Endothelial cell of umbilical vein (primary cell): ENCODE data around the gene OR52B2. TPM values are rescaled to one million over a fixed set of nuclear protein-coding genes. Genes with fewer than 3 reads are reported as not detected.

Source experiments
- BruUV-seq: library from RNA; stranded (reverse); fragments of 400-500 nt; replicated peaks from 2 replicates; lab custom pipeline; 2021; lab: Mats Ljungman, UMichigan
- CTCF ChIA-PET: fragments of 300-600, 350-600 bp; sonication (Branson Sonifier 250); formaldehyde crosslinking; loops from one replicate; lab custom pipeline; 2021; ENCODE audit warnings: antibody characterized with exemption, inconsistent platforms; lab: Charles Lee
- POLR2A ChIA-PET: fragments of 300-600, 350-600 bp; sonication (Branson Sonifier 250); formaldehyde crosslinking; loops from one replicate; lab custom pipeline; 2021; ENCODE audit warnings: antibody characterized with exemption, inconsistent platforms; lab: Charles Lee
- DNase-seq: peaks from one replicate; pipeline ENCODE4 v3.0.0-alpha.2; 2011; ENCODE audit warnings: low read depth, low spot score
- FAIRE-seq: peaks from 2 replicates; lab custom pipeline; 2011; peaks lifted over from hg19 to GRCh38; lab: Jason Lieb, UNC
- H2AFZ ChIP-seq: 2 replicates; pipeline ENCODE4 v1.6.0; 2012; ENCODE audit warnings: low read depth, low read length, control low read depth, inconsistent platforms
- H3K27ac ChIP-seq: 2 replicates; pipeline ENCODE4 v1.5.1; 2011; ENCODE audit warnings: low read depth, mild to moderate bottlenecking, control low read depth, low read length, moderate library complexity; ENCODE audit not compliant: insufficient read depth
- H3K27me3 ChIP-seq, 2 experiments: 2 replicates each; pipeline versions ENCODE4 v1.6.0 to v1.6.1; 2011; ENCODE audit warnings: low read length in 2 of 2, mixed read lengths in 1 of 2; ENCODE audit not compliant: control insufficient read depth in 2 of 2, insufficient read depth in 2 of 2
- H3K36me3 ChIP-seq, 2 experiments: 2 replicates in 1 of 2; 3 replicates in 1 of 2; pipeline ENCODE4 v1.5.1; 2011; ENCODE audit warnings: low read length in 2 of 2, mild to moderate bottlenecking in 1 of 2, moderate library complexity in 1 of 2; ENCODE audit not compliant: control insufficient read depth in 2 of 2, insufficient read depth in 2 of 2; ENCODE audit errors: extremely low read depth in 1 of 2
- H3K4me1 ChIP-seq: 3 replicates; pipeline ENCODE4 v1.5.1; 2011; ENCODE audit warnings: mild to moderate bottlenecking, low read length; ENCODE audit not compliant: control insufficient read depth, insufficient read depth; ENCODE audit errors: extremely low read depth
- H3K4me2 ChIP-seq: 2 replicates; pipeline ENCODE4 v1.6.1; 2011; ENCODE audit warnings: low read length, control low read depth, mixed read lengths; ENCODE audit not compliant: insufficient read depth
- H3K4me3 ChIP-seq, 3 experiments: fragments of 200-600 bp in 1 of 3; sonication (generic), shearing (Covaris generic) in 1 of 3; replicated peaks in 1 of 3; 2 replicates each; pipeline ENCODE4 v1.5.1; 2011 to 2016; ENCODE audit warnings: control low read depth in 3 of 3, low read length in 3 of 3, mild to moderate bottlenecking in 2 of 3, inconsistent platforms in 1 of 3, low read depth in 1 of 3, moderate library complexity in 1 of 3; ENCODE audit not compliant: insufficient read depth in 1 of 3
- H3K79me2 ChIP-seq: 2 replicates; pipeline ENCODE4 v1.6.0; 2012; ENCODE audit warnings: low read length, inconsistent platforms; ENCODE audit not compliant: control insufficient read depth, insufficient read depth
- H3K9ac ChIP-seq: replicated peaks from 2 replicates; pipeline ENCODE3; 2011; ENCODE audit warnings: low read length, control low read depth; ENCODE audit not compliant: insufficient read depth; ENCODE audit errors: extremely low read depth
- H3K9me1 ChIP-seq: replicated peaks from 3 replicates; pipeline ENCODE4 v1.6.0; 2011; ENCODE audit warnings: mild to moderate bottlenecking, low read length; ENCODE audit not compliant: control insufficient read depth, insufficient read depth; ENCODE audit errors: extremely low read depth
- H3K9me3 ChIP-seq: replicated peaks from 2 replicates; pipeline ENCODE4 v1.5.1; 2012; ENCODE audit warnings: low read length, inconsistent platforms; ENCODE audit not compliant: control insufficient read depth, insufficient read depth
- H4K20me1 ChIP-seq: replicated peaks from 2 replicates; pipeline ENCODE3; 2011; ENCODE audit warnings: mild to moderate bottlenecking, low read length; ENCODE audit not compliant: control insufficient read depth, insufficient read depth; ENCODE audit errors: extremely low read depth
- EZH2 ChIP-seq: IDR thresholded peaks from 2 replicates; pipeline ENCODE4 v1.6.1; 2012; ENCODE audit warnings: borderline replicate concordance, low read depth, mild to moderate bottlenecking, moderate library complexity, low read length, inconsistent platforms; ENCODE audit not compliant: severe bottlenecking
- FOS ChIP-seq: IDR thresholded peaks from 2 replicates; pipeline ENCODE4 v1.6.1; 2011; ENCODE audit warnings: mild to moderate bottlenecking, low read length, moderate library complexity, borderline replicate concordance; ENCODE audit not compliant: insufficient read depth
- GATA2 ChIP-seq: IDR thresholded peaks from 2 replicates; pipeline ENCODE4 v1.7.0; 2011; ENCODE audit warnings: low read depth, mild to moderate bottlenecking, moderate library complexity, mixed read lengths, low read length; ENCODE audit not compliant: insufficient read length, insufficient read depth
- JUN ChIP-seq: IDR thresholded peaks from 2 replicates; pipeline ENCODE4 v1.6.1; 2011; ENCODE audit warnings: borderline replicate concordance, low read depth; ENCODE audit not compliant: insufficient read length, insufficient read depth
- MYC ChIP-seq: IDR thresholded peaks from one replicate; pipeline ENCODE4 v1.6.1; 2011; ENCODE audit warnings: mild to moderate bottlenecking, low read depth, low read length
- POLR2A ChIP-seq: IDR thresholded peaks from 2 replicates; pipeline ENCODE4 v1.6.1; 2012; ENCODE audit warnings: low read depth, mild to moderate bottlenecking, control low read depth, low read length
- POLR2AphosphoS5 ChIP-seq: IDR thresholded peaks from 2 replicates; pipeline ENCODE4 v1.6.1; 2012; ENCODE audit warnings: low read depth, mild to moderate bottlenecking, control low read depth, low read length, moderate library complexity; ENCODE audit not compliant: insufficient read depth
- dilution Hi-C: fragments of 300-500 bp; cut with MboI; formaldehyde crosslinking; loops from one replicate; pipeline ENCODE4 v1.15.0; 2019; ENCODE audit warnings: low sequenced_read_pairs; ENCODE audit not compliant: extremely low pct_ligation_motif_present
- intact Hi-C: fragments of 100-400 bp; cut with micrococcal nuclease; formaldehyde crosslinking; loops from one replicate; pipeline ENCODE4 v1.10.0; 2022
- polyA plus RNA-seq, 4 experiments: library from polyadenylated mRNA; depleted of rRNA in 3 of 4; stranded (reverse) in 3 of 4; unstranded in 1 of 4; fragments of >200 nt; gene quantifications; 2 replicates each; pipeline versions ENCODE4 v1.2.1 to v1.2.3, GENCODE V29; 2011 to 2012; ENCODE audit warnings: missing spikeins in 1 of 4
- total RNA-seq: library from RNA; stranded (reverse); gene quantifications from 2 replicates; pipeline ENCODE4 v1.2.3, GENCODE V29; 2021
- TF ChIP-seq, protein P1 (sequence below), 2 donors: IDR thresholded peaks; 1 replicate in 1 of 2; 2 replicates in 1 of 2; pipeline ENCODE4 v1.5.1; 2011; ENCODE audit warnings: low read length in 2 of 2, mild to moderate bottlenecking in 2 of 2, moderate library complexity in 2 of 2, control low read depth in 1 of 2, inconsistent platforms in 1 of 2, low read depth in 1 of 2; ENCODE audit not compliant: insufficient read depth in 1 of 2; ENCODE audit errors: extremely low read depth in 1 of 2
- TF ChIP-seq, protein P2 (sequence below): IDR thresholded peaks from 2 replicates; pipeline ENCODE4 v1.6.1; 2011; ENCODE audit not compliant: insufficient read depth, insufficient read length

The OR52B2 gene
- total and polyA plus RNA-seq, 2 donors (not counting 3 experiments of a cell fraction or from before 2014, with no cell fraction given), result not detected

DNA sequence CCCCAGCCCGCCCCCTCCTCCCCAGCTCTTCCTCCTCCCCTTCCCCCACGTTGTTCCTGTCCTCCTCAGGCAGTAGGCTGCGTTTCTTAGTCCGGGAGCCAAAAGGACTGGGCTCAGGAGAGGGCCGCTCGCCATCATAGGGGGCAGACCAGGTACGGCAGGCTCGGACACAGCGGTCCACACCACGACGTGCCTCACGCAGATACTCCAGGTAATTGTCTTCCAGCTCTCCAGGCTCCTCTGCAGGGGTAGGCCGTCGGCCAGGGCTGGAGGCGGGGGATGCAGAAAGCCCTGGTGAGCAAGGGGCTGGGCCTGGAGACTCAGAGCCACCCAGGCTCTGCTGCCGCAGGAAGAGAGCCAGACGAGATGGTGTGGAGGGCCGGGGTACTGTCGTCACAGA lies 47.6 kb upstream of the OR52B2 start:
- POLR2A ChIA-PET, result no interaction called here

More for the DNA sequence above, 47.6 kb upstream of the OR52B2 start:
- FAIRE-seq (no peak), DNase-seq (no peak)
- Histone ChIP-seq H3K4me2 (no peak overlapping the region), H3K9ac (no peak overlapping the region), H3K4me3 (no peak overlapping the region), H4K20me1 (no peaks in the 10 kb centered on the region), H3K27ac (no peak overlapping the region), H3K36me3 (peaks cover 0 to 22% of the 10 kb centered on the region in 2 experiments), H3K27me3 (no peaks in the 10 kb centered on the region), H3K4me1 (peaks cover 11% of the 10 kb centered on the region), H3K9me3 (no peaks in the 10 kb centered on the region), H3K9me1 (no peaks in the 10 kb centered on the region), H3K79me2 (no peaks in the 10 kb centered on the region), H2AFZ (no peak overlapping the region)
- CTCF ChIA-PET, result no interaction called here
- dilution Hi-C loops, result no loop called here
- intact Hi-C loops, result no loop called here
- TF ChIP-seq JUN (no peak), EZH2 (no peak), FOS (no peak), GATA2 (no peak), MYC (no peak), POLR2A (no peak), POLR2AphosphoS5 (no peak)
- TF ChIP-seq, protein P1, sequence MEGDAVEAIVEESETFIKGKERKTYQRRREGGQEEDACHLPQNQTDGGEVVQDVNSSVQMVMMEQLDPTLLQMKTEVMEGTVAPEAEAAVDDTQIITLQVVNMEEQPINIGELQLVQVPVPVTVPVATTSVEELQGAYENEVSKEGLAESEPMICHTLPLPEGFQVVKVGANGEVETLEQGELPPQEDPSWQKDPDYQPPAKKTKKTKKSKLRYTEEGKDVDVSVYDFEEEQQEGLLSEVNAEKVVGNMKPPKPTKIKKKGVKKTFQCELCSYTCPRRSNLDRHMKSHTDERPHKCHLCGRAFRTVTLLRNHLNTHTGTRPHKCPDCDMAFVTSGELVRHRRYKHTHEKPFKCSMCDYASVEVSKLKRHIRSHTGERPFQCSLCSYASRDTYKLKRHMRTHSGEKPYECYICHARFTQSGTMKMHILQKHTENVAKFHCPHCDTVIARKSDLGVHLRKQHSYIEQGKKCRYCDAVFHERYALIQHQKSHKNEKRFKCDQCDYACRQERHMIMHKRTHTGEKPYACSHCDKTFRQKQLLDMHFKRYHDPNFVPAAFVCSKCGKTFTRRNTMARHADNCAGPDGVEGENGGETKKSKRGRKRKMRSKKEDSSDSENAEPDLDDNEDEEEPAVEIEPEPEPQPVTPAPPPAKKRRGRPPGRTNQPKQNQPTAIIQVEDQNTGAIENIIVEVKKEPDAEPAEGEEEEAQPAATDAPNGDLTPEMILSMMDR (IDR thresholded peaks at IDR 0.05; ENCODE audit: extremely low read depth in 1 of 2, insufficient read depth in 1 of 2, low read depth in 1 of 2, low read length in 2 of 2), result no peak
- TF ChIP-seq, protein P2, sequence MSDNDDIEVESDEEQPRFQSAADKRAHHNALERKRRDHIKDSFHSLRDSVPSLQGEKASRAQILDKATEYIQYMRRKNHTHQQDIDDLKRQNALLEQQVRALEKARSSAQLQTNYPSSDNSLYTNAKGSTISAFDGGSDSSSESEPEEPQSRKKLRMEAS, result no peak
- BruUV-seq, result no TSS peak
